Hepatocyte (in vitro differentiated cells): ENCODE data around the gene OPRM1. TPM values are rescaled to one million over a fixed set of nuclear protein-coding genes. Genes with fewer than 3 reads are reported as not detected.

Source experiments
- DNase-seq: peaks from one replicate; pipeline ENCODE4 v3.0.0-alpha.2; 2016; ENCODE audit warnings: low spot score
- H2AFZ ChIP-seq: fragments of 200-600 bp; sonication (generic); 2 replicates; pipeline ENCODE4 v1.6.0; 2016; ENCODE audit warnings: antibody characterized with exemption, mild to moderate bottlenecking
- H3K27ac ChIP-seq: fragments of 200-600 bp; sonication (generic); 2 replicates; pipeline ENCODE4 v1.5.1; 2016; ENCODE audit warnings: mild to moderate bottlenecking
- H3K27me3 ChIP-seq: fragments of 200-600 bp; sonication (generic); 2 replicates; pipeline ENCODE4 v1.6.1; 2016
- H3K36me3 ChIP-seq: fragments of 200-600 bp; sonication (generic); replicated peaks from 2 replicates; pipeline ENCODE4 v1.5.1; 2016; ENCODE audit warnings: low read depth; ENCODE audit not compliant: insufficient read depth
- H3K4me1 ChIP-seq: fragments of 200-600 bp; sonication (generic); 2 replicates; pipeline ENCODE4 v1.5.1; 2016; ENCODE audit warnings: mild to moderate bottlenecking, moderate library complexity; ENCODE audit not compliant: insufficient read depth
- H3K4me2 ChIP-seq: fragments of 200-600 bp; sonication (generic); 2 replicates; pipeline ENCODE4 v1.6.0; 2016
- H3K4me3 ChIP-seq: fragments of 200-600 bp; sonication (generic); 2 replicates; pipeline ENCODE4 v1.5.1; 2016; ENCODE audit warnings: mild to moderate bottlenecking
- H3K79me2 ChIP-seq: fragments of 200-600 bp; sonication (generic); 2 replicates; pipeline ENCODE4 v1.6.0; 2017; ENCODE audit warnings: mild to moderate bottlenecking
- H3K9me2 ChIP-seq: fragments of 200-600 bp; sonication (generic); replicated peaks from 2 replicates; pipeline ENCODE4 v1.6.0; 2017; ENCODE audit warnings: mild to moderate bottlenecking; ENCODE audit not compliant: insufficient read depth
- H3K9me3 ChIP-seq: fragments of 200-600 bp; sonication (generic); 2 replicates; pipeline ENCODE4 v1.5.1; 2016; ENCODE audit warnings: low read depth, mild to moderate bottlenecking
- H4K20me1 ChIP-seq: fragments of 200-600 bp; sonication (generic); 2 replicates; pipeline ENCODE4 v1.6.0; 2016; ENCODE audit warnings: mild to moderate bottlenecking; ENCODE audit not compliant: insufficient read depth, poor library complexity, severe bottlenecking
- EZH2 ChIP-seq: fragments of 200-600 bp; sonication (generic); IDR thresholded peaks from 2 replicates; pipeline ENCODE4 v1.6.1; 2016; ENCODE audit warnings: antibody characterized with exemption, mild to moderate bottlenecking, borderline replicate concordance
- EZH2phosphoT487 ChIP-seq: fragments of 200-600 bp; sonication (generic); IDR thresholded peaks from one replicate; pipeline ENCODE4 v1.6.1; 2018; ENCODE audit warnings: antibody characterized with exemption, mild to moderate bottlenecking, low read depth, moderate library complexity; ENCODE audit not compliant: unreplicated experiment, severe bottlenecking
- WGBS: methylation state at CpG from one replicate; pipeline ENCODE4 v1.1.6; 2016; ENCODE audit warnings: low lambda C conversion rate; ENCODE audit errors: missing lambda C conversion rate; 5-methylcytosine and 5-hydroxymethylcytosine counted together
- polyA plus RNA-seq: library from polyadenylated mRNA; unstranded; fragments of >200 nt; fragmentation: Nextera tagmentation; extraction: Ambion mirVana; gene quantifications from 2 replicates; pipeline ENCODE4 v1.2.1, GENCODE V29; 2016
- total RNA-seq: library from RNA; depleted of rRNA; stranded (reverse); fragments of >200 nt; gene quantifications from 2 replicates; pipeline ENCODE4 v1.2.3, GENCODE V29; 2014
- TF ChIP-seq, protein P1 (sequence below): fragments of 200-600 bp; sonication (generic); IDR thresholded peaks from 2 replicates; pipeline ENCODE4 v1.5.1; 2016; ENCODE audit warnings: antibody characterized with exemption, mild to moderate bottlenecking; ENCODE audit not compliant: poor library complexity

OPRM1 gene
- total and polyA plus RNA-seq, 2 experiments from 2014 or later = not detected

DNA sequence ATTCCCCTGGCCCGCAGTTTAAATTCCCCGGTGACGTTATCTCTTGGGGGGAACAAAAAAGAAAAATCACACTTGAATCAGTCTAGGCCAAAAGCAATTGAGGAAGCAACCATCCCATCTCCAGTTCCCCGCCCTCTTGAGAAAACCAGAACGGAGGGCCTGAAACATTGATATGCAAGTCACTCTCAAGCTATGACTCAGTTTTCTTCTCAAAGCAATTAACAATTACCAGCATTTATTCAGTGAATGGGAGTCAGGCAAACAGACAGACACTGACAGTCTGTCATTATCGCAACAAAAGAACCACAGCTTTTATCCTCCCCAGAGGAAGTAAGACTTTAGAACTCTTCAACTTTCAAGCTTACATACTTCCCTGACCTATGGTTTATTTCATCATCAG lies 100.9 kb downstream of the OPRM1 start:
- H3K27ac ChIP-seq = no peak overlapping the region
- no peaks in the 10 kb centered on the region for H3K79me2 ChIP-seq
- H3K4me1 ChIP-seq = no peaks in the 10 kb centered on the region
- H3K4me3 ChIP-seq = no peak overlapping the region
- no peak for TF ChIP-seq EZH2
- TF ChIP-seq EZH2phosphoT487 = no peak
- TF ChIP-seq, protein P1, sequence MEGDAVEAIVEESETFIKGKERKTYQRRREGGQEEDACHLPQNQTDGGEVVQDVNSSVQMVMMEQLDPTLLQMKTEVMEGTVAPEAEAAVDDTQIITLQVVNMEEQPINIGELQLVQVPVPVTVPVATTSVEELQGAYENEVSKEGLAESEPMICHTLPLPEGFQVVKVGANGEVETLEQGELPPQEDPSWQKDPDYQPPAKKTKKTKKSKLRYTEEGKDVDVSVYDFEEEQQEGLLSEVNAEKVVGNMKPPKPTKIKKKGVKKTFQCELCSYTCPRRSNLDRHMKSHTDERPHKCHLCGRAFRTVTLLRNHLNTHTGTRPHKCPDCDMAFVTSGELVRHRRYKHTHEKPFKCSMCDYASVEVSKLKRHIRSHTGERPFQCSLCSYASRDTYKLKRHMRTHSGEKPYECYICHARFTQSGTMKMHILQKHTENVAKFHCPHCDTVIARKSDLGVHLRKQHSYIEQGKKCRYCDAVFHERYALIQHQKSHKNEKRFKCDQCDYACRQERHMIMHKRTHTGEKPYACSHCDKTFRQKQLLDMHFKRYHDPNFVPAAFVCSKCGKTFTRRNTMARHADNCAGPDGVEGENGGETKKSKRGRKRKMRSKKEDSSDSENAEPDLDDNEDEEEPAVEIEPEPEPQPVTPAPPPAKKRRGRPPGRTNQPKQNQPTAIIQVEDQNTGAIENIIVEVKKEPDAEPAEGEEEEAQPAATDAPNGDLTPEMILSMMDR = no peak
- H3K4me2 ChIP-seq = no peak overlapping the region
- H3K9me3 ChIP-seq = no peaks in the 10 kb centered on the region
- 90% methylated on average over 6 of the region's 6 CpGs for WGBS
- no peaks in the 10 kb centered on the region for H3K36me3 ChIP-seq
- DNase-seq = no peak
- H3K27me3 ChIP-seq = no peaks in the 10 kb centered on the region
- no peaks in the 10 kb centered on the region for H3K9me2 ChIP-seq
- no peak overlapping the region for H2AFZ ChIP-seq
- H4K20me1 ChIP-seq = no peaks in the 10 kb centered on the region

DNA sequence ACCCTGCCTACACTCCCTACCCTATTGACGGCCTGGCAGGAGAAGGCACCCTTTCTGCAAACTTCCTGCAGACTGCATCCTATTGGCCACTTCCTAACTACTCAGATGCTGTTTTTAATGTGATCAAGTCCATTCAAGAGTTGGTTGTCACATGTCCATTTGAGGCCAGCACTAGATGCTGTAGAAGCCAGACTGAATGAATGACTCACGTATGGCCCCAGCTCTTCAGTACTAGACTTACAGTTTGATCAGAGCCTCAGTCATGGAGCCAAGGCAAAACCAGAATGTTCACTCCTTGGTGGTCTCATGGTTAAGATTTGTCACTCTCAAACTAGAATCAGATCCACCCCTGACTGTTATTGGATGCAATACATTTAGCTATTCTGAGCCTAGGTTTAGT lies 101.7 kb downstream of the OPRM1 start:
- H3K36me3 ChIP-seq = no peaks in the 10 kb centered on the region
- TF ChIP-seq EZH2phosphoT487 (no peak), EZH2 (no peak)
- TF ChIP-seq, protein P1 = no peak

DNA sequence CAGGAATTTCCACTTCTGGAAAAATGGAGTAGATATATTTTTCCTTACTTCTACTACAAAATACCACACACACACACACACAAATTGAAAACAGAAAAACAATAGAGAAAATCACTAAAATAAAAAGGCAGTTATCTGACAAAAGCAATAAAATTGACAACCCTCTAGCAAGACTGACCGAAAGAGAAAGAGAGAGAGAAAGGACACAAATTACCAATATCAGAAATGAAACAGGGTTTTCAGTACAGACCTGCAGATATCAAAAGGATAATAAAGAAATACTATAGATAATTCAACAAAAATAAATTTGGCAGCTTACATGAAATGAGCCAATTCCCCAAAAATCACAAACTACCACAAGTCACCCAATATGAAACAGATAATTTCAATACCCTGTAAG lies 104.7 kb downstream of the OPRM1 start:
- 88% methylated on average over 1 of the region's 1 CpG for WGBS
- no peak overlapping the region for H3K4me3 ChIP-seq
- DNase-seq = no peak
- H3K27me3 ChIP-seq = no peaks in the 10 kb centered on the region
- TF ChIP-seq EZH2 = no peak
- TF ChIP-seq EZH2phosphoT487 = no peak
- no peak overlapping the region for H3K4me2 ChIP-seq
- no peaks in the 10 kb centered on the region for H4K20me1 ChIP-seq
- H3K79me2 ChIP-seq = no peaks in the 10 kb centered on the region
- no peak overlapping the region for H2AFZ ChIP-seq
- no peaks in the 10 kb centered on the region for H3K9me2 ChIP-seq
- no peaks in the 10 kb centered on the region for H3K9me3 ChIP-seq
- no peak overlapping the region for H3K27ac ChIP-seq
- no peaks in the 10 kb centered on the region for H3K36me3 ChIP-seq
- H3K4me1 ChIP-seq = no peaks in the 10 kb centered on the region

More for the DNA sequence above, 101.7 kb downstream of the OPRM1 start:
- no peak for DNase-seq
- no peaks in the 10 kb centered on the region for H3K9me2 ChIP-seq
- no peaks in the 10 kb centered on the region for H3K27me3 ChIP-seq
- H2AFZ ChIP-seq = no peak overlapping the region
- no peak overlapping the region for H3K27ac ChIP-seq
- 86% methylated on average over 2 of the region's 2 CpGs for WGBS
- no peaks in the 10 kb centered on the region for H3K4me1 ChIP-seq
- H3K9me3 ChIP-seq = no peaks in the 10 kb centered on the region
- H3K4me2 ChIP-seq = no peak overlapping the region
- H4K20me1 ChIP-seq = no peaks in the 10 kb centered on the region
- no peaks in the 10 kb centered on the region for H3K79me2 ChIP-seq
- no peak overlapping the region for H3K4me3 ChIP-seq

DNA sequence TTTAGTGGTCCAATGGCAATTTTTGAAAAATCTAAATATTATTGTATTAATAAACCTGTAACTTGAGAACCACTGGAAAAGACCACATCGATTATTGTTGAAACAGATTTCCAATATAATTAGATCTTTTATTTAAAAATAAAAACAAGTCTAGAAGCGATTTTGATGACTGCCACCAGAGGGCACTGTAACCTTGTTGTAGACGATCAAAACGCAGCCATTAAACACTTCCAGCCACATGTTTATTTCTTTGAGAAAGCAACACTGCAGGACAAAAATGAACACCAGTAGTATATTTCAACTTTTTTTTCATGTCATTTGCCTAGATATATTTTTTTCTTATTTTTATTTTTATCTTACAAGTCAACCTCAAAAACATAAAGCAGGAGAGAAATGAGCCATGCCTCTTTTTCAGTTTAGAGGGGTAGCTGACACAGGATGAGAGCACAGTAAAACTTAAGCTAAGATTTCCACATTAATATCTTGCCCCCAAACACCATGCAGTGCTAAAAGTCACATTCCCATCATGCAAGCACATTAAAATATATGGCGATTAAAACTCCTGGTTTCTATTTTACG lies 115.4 kb downstream of the OPRM1 start:
- H2AFZ ChIP-seq = no peak overlapping the region
- WGBS = 38% methylated on average over 6 of the region's 6 CpGs

More for the DNA sequence above, 115.4 kb downstream of the OPRM1 start:
- no peaks in the 10 kb centered on the region for H3K79me2 ChIP-seq
- H3K27me3 ChIP-seq = no peaks in the 10 kb centered on the region
- peak; percentile 88 for DNase-seq
- no peak overlapping the region for H3K4me3 ChIP-seq
- no peaks in the 10 kb centered on the region for H4K20me1 ChIP-seq
- H3K36me3 ChIP-seq = no peaks in the 10 kb centered on the region
- no peak overlapping the region for H3K27ac ChIP-seq
- no peaks in the 10 kb centered on the region for H3K9me3 ChIP-seq
- H3K4me1 ChIP-seq = no peaks in the 10 kb centered on the region
- no peak overlapping the region for H3K4me2 ChIP-seq
- no peaks in the 10 kb centered on the region for H3K9me2 ChIP-seq
- TF ChIP-seq EZH2 (no peak), EZH2phosphoT487 (no peak)
- TF ChIP-seq, protein P1 = peak; percentile 84
